Upper lobe of left lung (tissue), 6 donors: Measurements from ENCODE around the gene GOLGA8N. TPM values are rescaled to one million over a fixed set of nuclear protein-coding genes. Genes with fewer than 3 reads are reported as not detected.

Experiments
- ATAC-seq, 2 donors: fragments of 200-7000 bp; cut with Tn5 transposase; one replicate each; pipeline ENCODE4 v1.9.1; 2022; ENCODE audit warnings: mild to moderate bottlenecking in 2 of 2, moderate library complexity in 2 of 2; ENCODE audit not compliant: low FRiP score in 2 of 2
- DNase-seq, 2 donors: peaks; one replicate each; pipeline ENCODE4 v3.0.0-alpha.2; 2019 to 2020
- H3K27ac ChIP-seq, 4 donors: fragments of 200-600 bp; sonication (generic); one replicate each; pipeline ENCODE4 v1.5.1; 2016 to 2019
- H3K27me3 ChIP-seq, 4 donors: fragments of 200-600 bp; sonication (generic); one replicate each; pipeline ENCODE4 v1.5.1; 2017 to 2019
- H3K36me3 ChIP-seq, 4 donors: fragments of 200-600 bp; sonication (generic); one replicate each; pipeline ENCODE4 v1.5.1; 2016 to 2019
- H3K4me1 ChIP-seq, 4 donors: fragments of 200-600 bp; sonication (generic); one replicate each; pipeline ENCODE4 v1.5.1; 2018 to 2019
- H3K4me3 ChIP-seq, 4 donors: fragments of 200-600 bp; sonication (generic); one replicate each; pipeline ENCODE4 v1.5.1; 2017 to 2019; ENCODE audit warnings: mild to moderate bottlenecking in 2 of 4, moderate library complexity in 1 of 4
- H3K9me3 ChIP-seq, 4 donors: fragments of 200-600 bp; sonication (generic); one replicate each; pipeline ENCODE4 v1.5.1; 2018 to 2019
- EP300 ChIP-seq, 4 donors: sonication (generic); formaldehyde crosslinking; IDR thresholded peaks; one replicate each; pipeline ENCODE4 v1.5.1; 2017; ENCODE audit warnings: antibody characterized with exemption in 4 of 4, control low read depth in 2 of 4
- POLR2A ChIP-seq, 4 donors: fragments of 450-650 bp; IDR thresholded peaks; one replicate each; pipeline ENCODE4 v1.5.1; 2016 to 2017; ENCODE audit warnings: antibody characterized with exemption in 4 of 4, mild to moderate bottlenecking in 2 of 4
- POLR2AphosphoS5 ChIP-seq, 2 donors: sonication (generic); formaldehyde crosslinking; IDR thresholded peaks; one replicate each; pipeline ENCODE4 v1.5.1; 2017; ENCODE audit warnings: antibody characterized with exemption in 2 of 2
- WGBS, 2 donors: methylation state at CpG; one replicate each; pipeline ENCODE4 v1.1.5; 2017 to 2018; 5-methylcytosine and 5-hydroxymethylcytosine counted together
- total RNA-seq, 6 donors: library from RNA; depleted of rRNA in 4 of 6; stranded (reverse); fragments of >200 nt in 4 of 6; gene quantifications; one replicate each; pipeline versions ENCODE4 v1.1.0 to v1.2.1, GENCODE V29; 2016 to 2021
- TF ChIP-seq, protein P1 (sequence below), 6 experiments: fragments of 450-650 bp in 4 of 6; fragments of 200-600 bp in 2 of 6; sonication (generic) in 2 of 6; IDR thresholded peaks; one replicate each; pipeline ENCODE4 v1.5.1; 2016 to 2019; ENCODE audit warnings: antibody characterized with exemption in 6 of 6
- donor health status: DM: no; HTN: no; CAD: no; lungs with moderate emphysema.
- donor health status: DM: no; HTN: yes; CAD: no; lungs with severe emphysema.

The GOLGA8N gene
- total RNA-seq, 6 donors from 2014 or later = 5.9 to 58.7 (median 14.6) TPM

DNA sequence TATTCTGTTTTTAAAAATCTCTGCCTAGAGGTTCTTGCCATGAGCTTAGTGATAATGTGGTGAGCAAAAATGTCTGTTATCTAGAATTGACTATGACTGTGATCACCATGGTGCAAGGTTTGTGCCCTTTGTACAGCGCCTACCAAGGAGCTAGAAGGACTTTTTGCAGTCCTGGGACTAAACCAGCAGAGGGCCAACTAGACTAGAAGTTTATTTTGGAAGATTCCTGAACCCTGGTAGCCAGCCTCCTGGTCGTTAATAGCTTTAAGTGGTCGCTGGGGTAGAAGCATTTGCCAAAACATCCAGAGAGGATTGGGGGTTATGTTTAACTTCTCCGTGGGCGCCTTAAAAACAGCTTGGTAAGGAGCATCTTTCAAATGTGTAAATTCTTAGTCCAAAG, 56.1 kb downstream of the GOLGA8N start:
- TF ChIP-seq POLR2AphosphoS5 (IDR thresholded peaks at IDR 0.05) (no peak), EP300 (IDR thresholded peaks at IDR 0.05) (no peak), POLR2A (IDR thresholded peaks at IDR 0.05) (no peak)
- TF ChIP-seq, protein P1, sequence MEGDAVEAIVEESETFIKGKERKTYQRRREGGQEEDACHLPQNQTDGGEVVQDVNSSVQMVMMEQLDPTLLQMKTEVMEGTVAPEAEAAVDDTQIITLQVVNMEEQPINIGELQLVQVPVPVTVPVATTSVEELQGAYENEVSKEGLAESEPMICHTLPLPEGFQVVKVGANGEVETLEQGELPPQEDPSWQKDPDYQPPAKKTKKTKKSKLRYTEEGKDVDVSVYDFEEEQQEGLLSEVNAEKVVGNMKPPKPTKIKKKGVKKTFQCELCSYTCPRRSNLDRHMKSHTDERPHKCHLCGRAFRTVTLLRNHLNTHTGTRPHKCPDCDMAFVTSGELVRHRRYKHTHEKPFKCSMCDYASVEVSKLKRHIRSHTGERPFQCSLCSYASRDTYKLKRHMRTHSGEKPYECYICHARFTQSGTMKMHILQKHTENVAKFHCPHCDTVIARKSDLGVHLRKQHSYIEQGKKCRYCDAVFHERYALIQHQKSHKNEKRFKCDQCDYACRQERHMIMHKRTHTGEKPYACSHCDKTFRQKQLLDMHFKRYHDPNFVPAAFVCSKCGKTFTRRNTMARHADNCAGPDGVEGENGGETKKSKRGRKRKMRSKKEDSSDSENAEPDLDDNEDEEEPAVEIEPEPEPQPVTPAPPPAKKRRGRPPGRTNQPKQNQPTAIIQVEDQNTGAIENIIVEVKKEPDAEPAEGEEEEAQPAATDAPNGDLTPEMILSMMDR (IDR thresholded peaks at IDR 0.05) = no peak
- no peaks in the 10 kb centered on the region for H3K4me1 ChIP-seq
- WGBS, 2 donors = 67 to 75% methylated on average over 5 of the region's 5 CpGs
- H3K27me3 ChIP-seq = no peaks in the 10 kb centered on the region
- no peaks in the 10 kb centered on the region for H3K9me3 ChIP-seq
- H3K4me3 ChIP-seq = no peak overlapping the region
- H3K27ac ChIP-seq = no peak overlapping the region
- no peak for DNase-seq
- no peaks in the 10 kb centered on the region for H3K36me3 ChIP-seq
- no peak for ATAC-seq

DNA sequence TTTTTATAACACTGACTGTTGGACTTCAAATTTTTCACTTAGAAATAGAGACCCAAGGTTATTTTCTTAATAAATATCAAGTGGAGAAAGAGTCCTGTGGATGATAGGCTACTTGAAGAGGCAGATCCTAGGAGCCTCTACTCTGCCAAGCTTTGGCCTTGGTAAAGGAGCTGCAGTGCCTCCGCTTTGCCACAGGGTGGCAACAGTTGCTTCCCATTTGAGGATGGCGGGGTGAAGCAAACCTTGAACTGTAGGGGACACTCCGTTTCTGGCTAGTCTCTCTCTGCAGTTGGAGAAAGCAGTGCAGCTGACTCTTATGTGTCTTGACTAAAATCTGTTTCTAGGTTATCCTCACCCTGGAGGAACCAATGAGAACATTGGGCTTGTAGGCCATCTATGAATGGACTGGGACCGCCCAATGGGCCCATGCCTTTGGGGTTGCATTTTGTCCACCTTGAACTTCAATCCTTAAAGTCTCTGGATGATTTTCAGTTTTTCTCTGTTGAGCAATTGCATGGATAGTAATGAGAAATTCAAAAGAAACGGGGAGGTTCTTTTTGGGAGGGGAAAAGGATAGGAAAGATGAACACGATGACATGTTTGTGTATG, 58.1 kb downstream of the GOLGA8N start:
- no peak overlapping the region for H3K27ac ChIP-seq
- no peaks in the 10 kb centered on the region for H3K9me3 ChIP-seq
- TF ChIP-seq, protein P1 (IDR thresholded peaks at IDR 0.05) = peak; percentile 53 to 87 (median 77)
- TF ChIP-seq EP300 (IDR thresholded peaks at IDR 0.05) = no peak
- 37 to 47% methylated on average over 6 of the region's 6 CpGs for WGBS, 2 donors
- no peaks in the 10 kb centered on the region for H3K27me3 ChIP-seq
- no peak overlapping the region for H3K4me3 ChIP-seq
- peak in 1 of 2 donors; percentile 39 for DNase-seq
- H3K4me1 ChIP-seq = no peaks in the 10 kb centered on the region
- H3K36me3 ChIP-seq = no peaks in the 10 kb centered on the region
- ATAC-seq = peak; percentile 85

DNA sequence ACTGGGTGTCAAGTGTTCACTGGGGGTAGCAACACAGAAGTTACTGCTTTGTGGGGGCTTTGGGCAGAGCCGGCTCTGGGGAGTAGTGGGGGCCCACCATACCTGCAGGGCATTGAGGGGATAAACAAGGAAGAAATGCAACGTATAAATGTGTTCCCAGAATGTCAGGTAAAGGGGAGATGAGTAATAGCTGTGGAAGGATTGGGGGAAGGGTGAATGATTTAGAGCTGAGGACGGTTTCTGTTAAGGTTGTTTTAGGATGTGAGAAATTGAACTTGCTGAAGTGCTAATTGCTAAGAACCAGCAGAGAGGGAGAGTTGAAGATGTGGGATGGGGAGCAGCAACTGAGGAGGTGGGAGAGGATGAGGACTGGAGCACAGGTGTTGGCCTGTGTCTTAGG, 58.9 kb downstream of the GOLGA8N start:
- H3K27ac ChIP-seq = no peak overlapping the region
- no peak overlapping the region for H3K4me3 ChIP-seq
- H3K4me1 ChIP-seq = no peaks in the 10 kb centered on the region
- no peak for TF ChIP-seq EP300 (IDR thresholded peaks at IDR 0.05)
- no peak for TF ChIP-seq POLR2AphosphoS5 (IDR thresholded peaks at IDR 0.05)
- TF ChIP-seq, protein P1 (IDR thresholded peaks at IDR 0.05) = no peak
- no peak for TF ChIP-seq POLR2A (IDR thresholded peaks at IDR 0.05)
- WGBS, 2 donors = 76 to 82% methylated on average over 3 of the region's 3 CpGs
- H3K36me3 ChIP-seq = no peaks in the 10 kb centered on the region
- H3K27me3 ChIP-seq = no peaks in the 10 kb centered on the region
- H3K9me3 ChIP-seq = no peaks in the 10 kb centered on the region
- ATAC-seq (no peak), DNase-seq (no peak)

DNA sequence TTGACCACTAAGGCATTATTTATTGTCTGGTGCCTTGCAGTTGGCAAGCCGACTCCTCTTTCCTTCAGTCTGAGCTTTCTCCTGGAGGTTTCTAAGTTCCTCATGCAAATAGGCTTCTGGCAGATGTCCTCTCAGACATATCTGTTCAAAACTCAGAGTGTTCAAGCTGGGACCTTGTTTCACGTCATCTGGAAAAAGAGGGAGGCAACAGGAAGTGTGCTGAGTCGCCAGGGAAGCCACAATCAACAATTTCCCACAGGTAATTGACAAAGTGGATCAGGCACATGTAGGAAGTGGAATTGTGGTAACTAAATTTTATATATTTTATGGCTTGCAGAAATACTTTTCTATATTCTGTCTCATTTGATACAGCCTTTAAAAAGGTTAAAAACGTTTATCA, 62.8 kb downstream of the GOLGA8N start:
- no peaks in the 10 kb centered on the region for H3K36me3 ChIP-seq
- 50 to 52% methylated on average over 4 of the region's 4 CpGs for WGBS, 2 donors
- H3K27ac ChIP-seq = no peak overlapping the region
- TF ChIP-seq POLR2AphosphoS5 (IDR thresholded peaks at IDR 0.05) = no peak
- TF ChIP-seq, protein P1 (IDR thresholded peaks at IDR 0.05) = no peak
- no peak for TF ChIP-seq EP300 (IDR thresholded peaks at IDR 0.05)
- TF ChIP-seq POLR2A (IDR thresholded peaks at IDR 0.05) = no peak
- no peak overlapping the region for H3K4me3 ChIP-seq
- no peaks in the 10 kb centered on the region for H3K27me3 ChIP-seq
- DNase-seq = no peak
- no peak for ATAC-seq
- H3K4me1 ChIP-seq = peaks cover 0 to 5% (median 3%) of the 10 kb centered on the region in 4 donors
- H3K9me3 ChIP-seq = no peaks in the 10 kb centered on the region

DNA sequence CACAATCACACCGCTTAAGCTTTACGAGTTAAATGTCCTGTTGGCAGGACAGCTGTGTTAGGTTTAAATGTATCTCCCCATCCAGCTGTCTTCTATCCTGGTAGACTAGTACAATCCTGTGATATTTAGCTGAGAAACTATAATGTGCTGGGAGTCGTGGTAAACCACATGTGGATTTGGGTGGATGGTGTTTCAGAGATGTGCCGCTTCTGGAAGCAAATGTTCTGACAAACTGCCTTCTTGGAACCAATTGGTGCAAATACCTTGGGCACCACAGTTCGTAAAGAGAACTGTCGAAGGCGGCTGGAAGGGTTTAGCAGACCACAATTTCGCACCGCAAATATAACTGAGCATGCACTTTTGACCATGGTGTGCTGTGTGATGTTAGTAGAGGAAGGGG, 63.2 kb downstream of the GOLGA8N start:
- no peak overlapping the region for H3K4me3 ChIP-seq
- no peaks in the 10 kb centered on the region for H3K9me3 ChIP-seq
- H3K36me3 ChIP-seq = no peaks in the 10 kb centered on the region
- H3K27ac ChIP-seq = no peak overlapping the region
- no peak for TF ChIP-seq EP300 (IDR thresholded peaks at IDR 0.05)
- no peak for TF ChIP-seq POLR2A (IDR thresholded peaks at IDR 0.05)
- TF ChIP-seq POLR2AphosphoS5 (IDR thresholded peaks at IDR 0.05) = no peak
- TF ChIP-seq, protein P1 (IDR thresholded peaks at IDR 0.05) = no peak
- whole genome bisulfite sequencing, 2 donors = 92 to 94% methylated on average over 9 of the region's 9 CpGs
- DNase-seq = no peak
- H3K4me1 ChIP-seq = peaks cover 0 to 5% (median 3%) of the 10 kb centered on the region in 4 donors
- no peaks in the 10 kb centered on the region for H3K27me3 ChIP-seq
- no peak for ATAC-seq
